COLO829 (cell line): Measurements from ENCODE around the gene IGF1R.
"Not testable (repeated sequence)": the region's sequence is repeated elsewhere in the genome, so short reads cannot be mapped to it uniquely, and the experiment has no call there.

Experiments
- DNase-seq: peaks from one replicate; pipeline ENCODE4 v3.0.0; 2012; ENCODE audit warnings: low spot score

IGF1R gene

DNA sequence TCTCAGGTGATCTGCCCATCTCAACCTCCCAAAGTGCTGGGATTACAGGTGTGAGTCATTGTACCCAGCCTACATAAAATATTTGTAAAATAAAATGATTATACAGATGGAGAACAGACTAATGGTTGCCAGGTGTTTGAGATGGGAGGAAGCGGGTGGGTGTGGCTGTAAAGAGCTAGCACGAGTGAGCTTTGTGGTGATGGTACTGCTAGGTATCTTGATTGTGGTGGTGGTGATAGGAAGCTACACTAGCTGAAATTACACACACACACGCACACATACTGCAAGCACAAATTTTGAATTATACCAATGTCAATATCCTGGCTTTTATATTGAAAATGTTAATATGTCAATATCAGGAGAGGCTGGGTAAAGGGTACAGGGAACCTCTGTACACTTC, 353.9 kb downstream of the IGF1R start:
- DNase-seq, result no peak

DNA sequence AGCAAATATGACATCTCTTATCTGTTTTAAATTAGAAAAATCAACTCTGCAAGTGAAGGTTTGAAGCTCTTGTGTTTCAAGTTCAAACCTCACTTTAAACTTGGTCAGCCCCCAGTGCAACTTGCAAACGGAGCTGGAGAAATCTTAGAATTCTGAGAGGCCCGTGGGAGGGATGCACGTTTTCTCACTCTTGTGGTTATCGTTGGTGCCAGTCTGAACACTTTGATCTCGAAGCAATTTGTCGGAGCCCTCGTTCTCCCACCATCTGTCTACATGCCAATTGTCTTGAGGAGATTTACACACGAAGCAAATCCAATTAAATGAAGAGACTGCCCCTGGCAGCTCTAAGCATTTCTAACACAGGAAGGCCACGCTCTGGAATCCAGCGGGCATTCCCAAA, 355.0 kb downstream of the IGF1R start:
- DNase-seq, result not testable (repeated sequence)

DNA sequence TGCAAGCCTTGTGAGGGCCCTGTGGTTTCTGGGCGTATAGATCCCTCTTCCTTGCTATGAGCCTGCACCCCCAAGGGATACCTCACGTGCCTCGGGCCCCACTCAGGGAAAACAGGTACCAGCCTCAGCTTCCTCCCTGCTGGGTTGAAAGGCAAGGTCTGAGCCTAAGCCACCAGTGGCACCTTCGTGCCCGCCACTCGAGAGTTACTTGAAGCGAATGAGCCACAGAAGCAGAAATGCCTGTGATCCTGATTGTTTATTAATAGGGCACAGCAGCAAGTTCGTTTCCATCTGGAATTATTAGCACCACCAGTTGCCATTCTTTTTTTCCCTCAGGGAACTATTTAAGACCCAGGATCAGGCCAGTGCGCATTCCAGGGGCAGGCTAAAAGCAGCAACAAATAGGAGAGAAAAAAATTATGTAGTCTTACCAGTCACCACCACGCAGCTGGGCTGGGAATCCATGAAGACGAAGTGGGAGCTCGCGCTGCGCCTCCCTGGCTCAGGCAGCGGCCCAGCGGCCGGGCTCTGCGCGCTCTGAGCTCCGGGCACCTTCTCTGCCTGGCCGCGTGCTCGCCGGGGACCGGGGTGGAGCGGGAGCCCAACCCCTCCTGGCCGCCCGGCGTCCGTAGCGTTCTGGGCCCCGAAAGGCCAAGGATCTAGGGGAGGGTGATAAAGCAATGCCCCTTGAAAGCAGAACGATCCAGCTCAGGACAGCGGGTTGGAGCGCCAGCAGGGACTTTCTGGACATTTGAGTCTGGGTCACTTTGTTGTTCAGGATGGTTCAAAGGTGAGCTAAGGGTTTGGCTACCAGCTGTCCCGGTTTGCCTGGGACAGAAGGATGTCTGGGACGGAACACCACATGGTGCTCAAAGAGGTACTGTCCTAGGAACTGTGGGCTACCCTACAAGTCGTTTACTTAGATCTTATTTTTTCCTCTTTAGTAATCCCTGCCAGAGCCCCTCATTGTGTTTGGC, 356.9 kb downstream of the IGF1R start:
- DNase-seq, result not testable (repeated sequence)

DNA sequence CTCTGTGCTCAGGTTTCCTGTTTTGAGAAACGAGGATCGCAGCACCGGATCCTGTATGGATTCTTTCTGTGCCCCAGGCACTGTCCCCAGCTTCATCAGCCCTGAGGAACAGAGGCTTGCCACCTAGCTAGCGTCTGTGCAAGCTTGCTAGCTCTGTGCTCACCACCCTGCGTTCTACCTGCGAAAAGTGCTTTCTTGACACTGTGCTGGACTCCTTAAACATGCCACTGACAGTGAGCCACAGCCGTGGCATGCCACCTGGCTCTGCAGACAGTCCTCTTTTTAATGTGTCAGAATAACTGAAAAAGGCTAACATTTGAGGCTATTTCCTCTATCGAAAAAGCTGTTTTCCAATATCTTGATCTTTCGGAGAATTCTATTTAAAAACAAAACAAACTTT, 357.8 kb downstream of the IGF1R start:
- no peak for DNase-seq

DNA sequence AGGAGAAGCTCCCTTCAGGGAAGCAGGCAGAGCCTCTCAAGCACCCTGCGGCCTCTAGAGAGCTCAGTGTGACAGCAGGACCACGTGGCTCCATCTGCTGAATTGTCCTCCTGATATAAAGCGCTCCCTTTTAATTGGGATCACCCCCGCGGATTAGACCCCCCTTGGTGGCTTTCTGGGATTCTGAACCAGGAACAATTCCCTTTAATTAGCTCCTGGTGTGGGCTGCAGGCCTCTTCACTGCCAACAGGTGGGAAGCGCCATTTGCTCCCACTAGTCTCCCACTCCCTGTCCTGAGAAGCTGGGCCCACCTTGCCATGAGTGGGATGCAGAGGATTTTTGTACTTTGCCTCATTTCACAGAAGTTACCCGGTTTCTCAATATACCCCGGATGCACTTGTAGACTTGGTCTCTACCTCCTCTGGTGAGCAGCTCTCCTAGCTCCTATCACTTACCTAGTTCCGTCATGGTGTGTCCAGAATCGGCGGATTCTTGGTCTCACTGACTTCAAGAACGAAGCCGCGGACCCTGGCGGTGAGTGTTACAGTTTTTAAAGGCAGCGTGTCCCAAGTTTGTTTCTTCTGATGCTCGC, 358.7 kb downstream of the IGF1R start:
- DNase-seq, result no peak

DNA sequence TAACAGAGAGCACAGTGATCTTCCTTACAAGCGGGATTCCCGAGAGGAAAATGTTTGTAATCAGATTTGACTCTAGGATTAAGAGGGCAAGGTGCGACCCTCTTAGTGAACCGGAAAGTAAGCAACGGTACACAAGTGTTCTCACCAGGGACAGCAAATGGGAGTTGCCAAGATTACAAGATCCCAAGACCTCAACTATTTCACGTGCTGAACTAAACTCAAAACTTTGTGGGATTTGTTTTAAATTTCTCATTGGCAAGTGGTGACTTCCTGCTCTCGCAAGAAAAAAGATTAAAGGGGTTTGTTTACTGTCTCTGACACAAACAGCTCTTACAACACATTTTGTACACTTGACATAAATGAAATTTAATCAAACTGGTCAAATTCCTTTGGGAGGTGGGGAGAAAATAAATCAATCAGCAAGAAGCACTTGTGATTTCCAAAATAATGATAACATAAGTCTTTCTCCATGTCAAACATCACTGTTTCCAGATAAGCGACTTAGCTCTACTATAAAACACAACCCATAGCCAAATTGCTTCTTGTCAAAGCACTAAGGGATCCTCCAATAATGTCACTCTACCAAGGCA, 361.5 kb downstream of the IGF1R start:
- DNase-seq, result no peak

DNA sequence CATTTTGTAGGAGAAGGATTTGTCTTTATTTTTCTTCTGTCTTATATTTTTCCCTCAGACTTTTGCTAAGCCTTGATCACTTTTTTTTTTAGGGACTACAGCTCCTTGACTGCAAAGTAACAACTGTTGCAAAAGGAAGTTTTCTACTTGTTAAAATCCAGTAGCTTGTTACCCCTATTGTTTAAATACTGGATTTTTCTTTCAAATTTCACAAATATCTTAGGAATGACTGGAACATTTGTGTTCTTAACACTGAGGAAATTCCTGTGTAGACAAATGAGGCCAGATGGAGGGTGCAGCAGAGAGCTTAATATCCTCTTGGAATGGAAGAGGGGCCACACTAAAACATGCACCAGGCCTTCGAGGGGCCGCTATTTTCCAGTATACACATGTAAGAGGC, 362.4 kb downstream of the IGF1R start:
- no peak for DNase-seq
